H1 (cell line): ENCODE results near the gene GTF2E1. TPM values are rescaled to one million over a fixed set of nuclear protein-coding genes. Genes with fewer than 3 reads are reported as not detected.

Experiments used
- CTCF ChIA-PET: fragments of 300-600 bp; sonication (Branson Sonifier 250); formaldehyde crosslinking; loops from one replicate; lab custom pipeline; 2021; ENCODE audit not compliant: partially characterized antibody; lab: Charles Lee
- POLR2A ChIA-PET: fragments of 300-600 bp; sonication (Branson Sonifier 250); formaldehyde crosslinking; loops from one replicate; lab custom pipeline; 2021; ENCODE audit warnings: inconsistent platforms; ENCODE audit not compliant: partially characterized antibody; lab: Charles Lee
- DNase-seq, 2 experiments: peaks; one replicate each; pipeline versions ENCODE4 v3.0.0 to v3.0.0-alpha.2; 2010 to 2022; ENCODE audit warnings: low spot score in 2 of 2, low read depth in 1 of 2, mixed read lengths in 1 of 2
- FAIRE-seq: peaks from 2 replicates; lab custom pipeline; 2011; peaks lifted over from hg19 to GRCh38; lab: Jason Lieb, UNC
- H2AFZ ChIP-seq: 2 replicates; pipeline ENCODE4 v1.8.1; 2012; ENCODE audit warnings: low read length, inconsistent platforms
- H2AK5ac ChIP-seq: 2 replicates; pipeline ENCODE4 v1.6.1; 2013; ENCODE audit warnings: low read depth, low read length
- H2BK120ac ChIP-seq: replicated peaks from 2 replicates; pipeline ENCODE3; 2013; ENCODE audit warnings: low read depth, low read length, inconsistent platforms
- H2BK12ac ChIP-seq: 2 replicates; pipeline ENCODE4 v1.6.1; 2013; ENCODE audit warnings: low read depth, low read length
- H2BK15ac ChIP-seq: 2 replicates; pipeline ENCODE4 v1.6.1; 2013; ENCODE audit warnings: low read length
- H2BK20ac ChIP-seq: 2 replicates; pipeline ENCODE4 v1.6.1; 2013; ENCODE audit warnings: low read length
- H2BK5ac ChIP-seq: 2 replicates; pipeline ENCODE4 v1.6.1; 2013; ENCODE audit warnings: low read depth, low read length
- H3K14ac ChIP-seq: 2 replicates; pipeline ENCODE4 v1.6.1; 2013; ENCODE audit warnings: inconsistent platforms; ENCODE audit not compliant: insufficient read length
- H3K18ac ChIP-seq: 2 replicates; pipeline ENCODE4 v1.6.1; 2013; ENCODE audit warnings: low read length; ENCODE audit errors: extremely low read depth
- H3K23ac ChIP-seq: 2 replicates; pipeline ENCODE4 v1.6.1; 2013; ENCODE audit warnings: inconsistent platforms; ENCODE audit not compliant: insufficient read length
- H3K23me2 ChIP-seq: 2 replicates; pipeline ENCODE4 v1.6.1; 2013; ENCODE audit warnings: low read depth, low read length
- H3K27ac ChIP-seq: 2 replicates; pipeline ENCODE4 v1.6.1; 2011; ENCODE audit warnings: low read depth, low read length, inconsistent platforms
- H3K27me3 ChIP-seq, 4 experiments: replicated peaks in 1 of 4; 1 replicate in 1 of 4; 2 replicates in 3 of 4; pipeline versions ENCODE4 v1.6.1 to v1.8.1; 2011 to 2013; ENCODE audit warnings: low read length in 3 of 4, mild to moderate bottlenecking in 3 of 4, inconsistent platforms in 2 of 4, mixed read lengths in 2 of 4, moderate library complexity in 1 of 4; ENCODE audit not compliant: control insufficient read depth in 3 of 4, insufficient read depth in 3 of 4; ENCODE audit errors: extremely low read depth in 1 of 4
- H3K36me3 ChIP-seq, 4 experiments: 2 replicates each; pipeline versions ENCODE4 v1.6.1 to v1.8.1; 2011 to 2013; ENCODE audit warnings: mild to moderate bottlenecking in 4 of 4, low read length in 3 of 4, moderate library complexity in 2 of 4, control low read depth in 1 of 4, inconsistent platforms in 1 of 4; ENCODE audit not compliant: insufficient read depth in 4 of 4, control insufficient read depth in 2 of 4
- H3K4ac ChIP-seq: replicated peaks from 2 replicates; pipeline ENCODE3; 2013; ENCODE audit warnings: low read length, low read depth, mixed read lengths, inconsistent platforms; ENCODE audit not compliant: insufficient read length
- H3K4me1 ChIP-seq, 4 experiments: replicated peaks in 1 of 4; 1 replicate in 1 of 4; 2 replicates in 3 of 4; pipeline versions ENCODE4 v1.6.1 to v1.8.1; 2011 to 2013; ENCODE audit warnings: low read length in 3 of 4, inconsistent platforms in 2 of 4, mixed read lengths in 1 of 4; ENCODE audit not compliant: insufficient read depth in 4 of 4, control insufficient read depth in 3 of 4
- H3K4me2 ChIP-seq, 2 experiments: 2 replicates each; pipeline versions ENCODE4 v1.6.1 to v1.8.1; 2011 to 2013; ENCODE audit warnings: low read depth in 2 of 2, low read length in 2 of 2, control low read depth in 1 of 2, inconsistent platforms in 1 of 2, mild to moderate bottlenecking in 1 of 2; ENCODE audit not compliant: insufficient read depth in 1 of 2
- H3K4me3 ChIP-seq, 4 experiments: fragments of 200-600, 300-600 bp in 1 of 4; sonication (generic), shearing (Covaris generic), sonication (Bioruptor Twin) in 1 of 4; 2 replicates each; pipeline versions ENCODE4 v1.5.1 to v1.8.1; 2011 to 2016; ENCODE audit warnings: low read length in 4 of 4, low read depth in 3 of 4, control low read depth in 2 of 4, inconsistent platforms in 2 of 4, mild to moderate bottlenecking in 2 of 4, mixed read lengths in 1 of 4, moderate library complexity in 1 of 4; ENCODE audit not compliant: insufficient read depth in 2 of 4; ENCODE audit errors: extremely low read depth in 1 of 4
- H3K56ac ChIP-seq: replicated peaks from 2 replicates; pipeline ENCODE3; 2013; ENCODE audit warnings: low read depth, mild to moderate bottlenecking, mixed read lengths, low read length, inconsistent platforms; ENCODE audit not compliant: insufficient read length
- H3K79me1 ChIP-seq: 2 replicates; pipeline ENCODE4 v1.6.1; 2013; ENCODE audit warnings: low read depth, low read length, control low read depth
- H3K79me2 ChIP-seq, 2 experiments: 2 replicates each; pipeline versions ENCODE4 v1.6.1 to v1.8.1; 2012 to 2013; ENCODE audit warnings: low read length in 2 of 2, mild to moderate bottlenecking in 2 of 2, inconsistent platforms in 1 of 2; ENCODE audit not compliant: insufficient read depth in 2 of 2, control insufficient read depth in 1 of 2
- H3K9ac ChIP-seq, 4 experiments: replicated peaks in 1 of 4; 1 replicate in 1 of 4; 2 replicates in 3 of 4; pipeline versions ENCODE4 v1.6.1 to v1.8.1; 2011 to 2013; ENCODE audit warnings: low read depth in 3 of 4, low read length in 3 of 4, control low read depth in 2 of 4, mild to moderate bottlenecking in 2 of 4, moderate library complexity in 2 of 4, inconsistent platforms in 1 of 4; ENCODE audit errors: extremely low read depth in 1 of 4
- H3K9me3 ChIP-seq, 2 experiments: 2 replicates each; pipeline versions ENCODE4 v1.6.1 to v1.8.1; 2012 to 2013; ENCODE audit warnings: mild to moderate bottlenecking in 2 of 2, moderate library complexity in 2 of 2, control low read depth in 1 of 2, inconsistent platforms in 1 of 2, low read depth in 1 of 2, low read length in 1 of 2, mixed read lengths in 1 of 2; ENCODE audit not compliant: insufficient read depth in 2 of 2
- H4K20me1 ChIP-seq, 2 experiments: replicated peaks in 1 of 2; 2 replicates each; pipeline versions ENCODE3 to v1.8.1; 2011 to 2013; ENCODE audit warnings: inconsistent platforms in 2 of 2, low read length in 2 of 2, mild to moderate bottlenecking in 1 of 2; ENCODE audit not compliant: insufficient read depth in 2 of 2, control insufficient read depth in 1 of 2
- H4K5ac ChIP-seq: 2 replicates; pipeline ENCODE4 v1.6.1; 2013; ENCODE audit warnings: low read length, low read depth, mixed read lengths, inconsistent platforms; ENCODE audit not compliant: insufficient read length
- H4K8ac ChIP-seq: 2 replicates; pipeline ENCODE4 v1.8.0; 2013; ENCODE audit warnings: mild to moderate bottlenecking, moderate library complexity, low read length, inconsistent platforms; ENCODE audit not compliant: insufficient read depth; ENCODE audit errors: extremely low read depth
- H4K91ac ChIP-seq: replicated peaks from 2 replicates; pipeline ENCODE3; 2013; ENCODE audit warnings: low read length, mixed read lengths, inconsistent platforms; ENCODE audit not compliant: insufficient read length
- MAFK ChIP-seq: IDR thresholded peaks from 2 replicates; pipeline ENCODE4 v1.6.1; 2012; ENCODE audit warnings: low read depth, mild to moderate bottlenecking, improper control_type of control experiment, low read length
- SIN3A ChIP-seq, 2 experiments: IDR thresholded peaks in 1 of 2; conservative IDR thresholded peaks in 1 of 2; 2 replicates each; pipeline ENCODE4 v1.6.1; 2011 to 2012; ENCODE audit warnings: low read length in 2 of 2, improper control_type of control experiment in 1 of 2, low read depth in 1 of 2, mild to moderate bottlenecking in 1 of 2
- SIRT6 ChIP-seq: IDR thresholded peaks from one replicate; pipeline ENCODE4 v1.7.1; 2012; ENCODE audit warnings: low read length, inconsistent platforms
- polyA plus RNA-seq, 7 experiments: library from polyadenylated mRNA; depleted of rRNA in 3 of 7; stranded (reverse) in 5 of 7; unstranded in 2 of 7; fragments of >200 nt in 5 of 7; fragments of 200-250 nt in 2 of 7; gene quantifications; 1 replicate in 5 of 7; 2 replicates in 1 of 7; 4 replicates in 1 of 7; pipeline versions ENCODE4 v1.2.1 to v1.2.3, GENCODE V29; 2011 to 2013; ENCODE audit warnings: missing spikeins in 2 of 7, mixed read lengths in 2 of 7
- total RNA-seq: library from RNA; stranded (reverse); fragmentation: NEBNext Ultra II Directional; extraction: Animal tissue kit (Norgen Biotek cat#: 25700); gene quantifications from 2 replicates; pipeline ENCODE4 v1.2.1, GENCODE V29; 2021

GTF2E1 gene
- total and polyA plus RNA-seq, 2 of the 8 experiments (the other 6 are each of a cell fraction or from before 2014, with no cell fraction given), result 37.4 to 73.3 TPM

GRCh38 chr3:120706950-120707349 lies 35.6 kb upstream of the GTF2E1 start:
- Histone ChIP-seq H4K91ac (no peak overlapping the region), H3K4me1 (no peaks in the 10 kb centered on the region), H3K36me3 (no peaks in the 10 kb centered on the region; a peak in 1 of 8 replicates), H2AFZ (no peak overlapping the region), H3K4ac (no peak overlapping the region), H3K79me2 (no peaks in the 10 kb centered on the region), H3K23me2 (no peaks in the 10 kb centered on the region), H2BK120ac (no peak overlapping the region), H2BK12ac (no peak overlapping the region), H4K5ac (no peak overlapping the region), H2BK15ac (no peak overlapping the region), H2AK5ac (no peak overlapping the region), H3K9me3 (no peaks in the 10 kb centered on the region), H3K27ac (no peak overlapping the region), H3K18ac (no peak overlapping the region), H4K20me1 (no peaks in the 10 kb centered on the region), H3K9ac (no peak overlapping the region), H3K27me3 (no peaks in the 10 kb centered on the region), H2BK5ac (no peak overlapping the region), H3K14ac (no peak overlapping the region), H3K4me2 (no peak overlapping the region), H3K56ac (no peak overlapping the region), H4K8ac (no peak overlapping the region), H3K23ac (no peak overlapping the region), H2BK20ac (no peak overlapping the region), H3K4me3 (no peak overlapping the region), H3K79me1 (no peaks in the 10 kb centered on the region)
- FAIRE-seq (no peak), DNase-seq (no peak)
- ChIA-PET CTCF (interaction anchor here (1.0 kb wide), 1 partner anchor 8 kb away, joined by 3 read pairs; no protein-coding TSS in a partner anchor), POLR2A (no interaction called here)
- TF ChIP-seq SIRT6 (no peak), SIN3A (conservative IDR thresholded peaks at IDR 0.05 in 1 of 2, IDR thresholded peaks at IDR 0.05 in 1 of 2; ENCODE audit: low read depth in 1 of 2, low read length in 2 of 2) (no peak), MAFK (no peak)
